B cell (primary cell): ENCODE results near the gene ZBTB17.

Experiments used
- CTCF ChIP-seq: fragments of 200-600 bp; IDR thresholded peaks from one replicate; pipeline ENCODE4 v1.8.0; 2022; ENCODE audit warnings: antibody characterized with exemption, mild to moderate bottlenecking
- EZH2 ChIP-seq: IDR thresholded peaks from 2 replicates; pipeline ENCODE4 v1.6.1; 2012; ENCODE audit warnings: borderline replicate concordance, low read depth, mild to moderate bottlenecking, moderate library complexity, low read length; ENCODE audit not compliant: insufficient read depth, poor library complexity, severe bottlenecking

- no peak for TF ChIP-seq CTCF
- no peak for TF ChIP-seq EZH2
Measured at GRCh38 chr1:16010837-16011236, 34.9 kb upstream of the ZBTB17 start.
